Mammary epithelial cell (primary cell): ENCODE data around the gene DAB2.

Source experiments
- CTCF ChIP-seq, 2 donors: IDR thresholded peaks in 1 of 2; conservative IDR thresholded peaks in 1 of 2; 2 replicates each; pipeline ENCODE4 v1.5.1; 2011 to 2012; ENCODE audit warnings: inconsistent platforms in 2 of 2, low read length in 2 of 2, mild to moderate bottlenecking in 2 of 2, control low read depth in 1 of 2, low read depth in 1 of 2; ENCODE audit not compliant: insufficient read depth in 1 of 2; ENCODE audit errors: extremely low read depth in 1 of 2
- EZH2 ChIP-seq: IDR thresholded peaks from 2 replicates; pipeline ENCODE4 v1.6.1; 2012; ENCODE audit warnings: low read length, inconsistent platforms, borderline replicate concordance

DNA sequence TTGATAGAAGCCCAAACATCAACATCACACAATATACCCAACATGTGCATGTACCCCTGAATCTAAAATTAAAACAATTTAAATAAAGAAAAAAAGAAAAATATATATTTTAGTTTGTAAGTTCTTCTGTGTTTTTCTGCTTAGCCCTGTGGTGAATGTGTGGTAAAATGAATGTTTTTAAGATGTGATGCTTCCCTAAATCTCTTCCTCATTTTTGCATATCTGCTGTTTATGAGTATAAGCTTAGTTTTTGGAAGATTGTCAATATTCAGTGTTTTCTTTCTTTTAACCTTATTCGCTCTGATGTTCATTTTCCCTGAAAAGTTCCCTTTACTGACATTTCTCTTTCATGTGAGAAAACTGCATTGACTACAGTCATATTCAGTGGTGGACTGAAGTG, 44.4 kb upstream of the DAB2 start:
- TF ChIP-seq CTCF (conservative IDR thresholded peaks at IDR 0.05 in 1 of 2, IDR thresholded peaks at IDR 0.05 in 1 of 2; ENCODE audit: extremely low read depth in 1 of 2, insufficient read depth in 1 of 2, low read depth in 1 of 2, low read length in 2 of 2) (no peak), EZH2 (no peak)
